HG03159 (cell line): ENCODE measurements around the gene OTOR.
A peak's percentile ranks its signal among the peaks of the same experiment; 100 is the strongest.

Source experiments
- ATAC-seq: cut with Tn5 transposase; IDR thresholded peaks from one replicate; pipeline ENCODE4 v1.9.1; 2021; ENCODE audit warnings: mild to moderate bottlenecking, moderate library complexity; ENCODE audit not compliant: unreplicated experiment

Gene OTOR

GRCh38 chr20:16747291-16747811 is 807 bp upstream of the OTOR start:
- no peak for ATAC-seq

GRCh38 chr20:16749573-16749972 is 1.4 kb downstream of the OTOR start:
- no peak for ATAC-seq

GRCh38 chr20:16752082-16752481 is 3.9 kb downstream of the OTOR start:
- no peak for ATAC-seq

- no peak for ATAC-seq
Observed at GRCh38 chr20:16752901-16753300, 4.7 kb downstream of the OTOR start.

- ATAC-seq: no peak
Observed at GRCh38 chr20:16758454-16759180, 10.5 kb downstream of the OTOR start.

GRCh38 chr20:16759181-16759563 is 11.0 kb downstream of the OTOR start:
- no peak for ATAC-seq

- ATAC-seq: no peak
Observed at GRCh38 chr20:16760431-16761304, 12.5 kb downstream of the OTOR start.

- peak; percentile 76 for ATAC-seq
Observed at GRCh38 chr20:16761305-16761829, 13.2 kb downstream of the OTOR start.

- no peak for ATAC-seq
Observed at GRCh38 chr20:16764560-16764959, 16.4 kb downstream of the OTOR start.

GRCh38 chr20:16771213-16771612 is 23.1 kb downstream of the OTOR start:
- ATAC-seq: no peak

- ATAC-seq: no peak
Observed at GRCh38 chr20:16775961-16776360, 27.8 kb downstream of the OTOR start.

GRCh38 chr20:16777126-16777525 is 29.0 kb downstream of the OTOR start:
- ATAC-seq: no peak

GRCh38 chr20:16778159-16778558 is 30.0 kb downstream of the OTOR start:
- ATAC-seq: no peak

- no peak for ATAC-seq
Observed at GRCh38 chr20:16781496-16781895, 33.3 kb downstream of the OTOR start.

- no peak for ATAC-seq
Observed at GRCh38 chr20:16785226-16785625, 37.1 kb downstream of the OTOR start.
